Mesendoderm (in vitro differentiated cells): ENCODE measurements around the gene GLRX5.

ENCODE experiments used
- DNase-seq: peaks from one replicate; pipeline ENCODE4 v3.0.0; 2013
- H2AK5ac ChIP-seq: 2 replicates; pipeline ENCODE4 v1.6.1; 2013; ENCODE audit warnings: low read length, inconsistent platforms
- H2BK120ac ChIP-seq: 2 replicates; pipeline ENCODE4 v1.6.1; 2013; ENCODE audit warnings: low read depth, mild to moderate bottlenecking, low read length, moderate library complexity, mixed read lengths
- H2BK15ac ChIP-seq: replicated peaks from 2 replicates; pipeline ENCODE4 v1.6.1; 2013; ENCODE audit warnings: low read depth, mild to moderate bottlenecking, moderate library complexity
- H2BK5ac ChIP-seq: 2 replicates; pipeline ENCODE4 v1.6.1; 2013; ENCODE audit warnings: low read length, inconsistent platforms
- H3K18ac ChIP-seq: 2 replicates; pipeline ENCODE4 v1.6.1; 2013; ENCODE audit warnings: mild to moderate bottlenecking, low read length, mixed read lengths
- H3K23ac ChIP-seq: one replicate; pipeline ENCODE4 v1.6.1; 2013; ENCODE audit warnings: low read length
- H3K27ac ChIP-seq: 2 replicates; pipeline ENCODE4 v1.5.1; 2013; ENCODE audit warnings: low read depth, mild to moderate bottlenecking, inconsistent platforms, low read length, moderate library complexity
- H3K27me3 ChIP-seq: 2 replicates; pipeline ENCODE4 v1.6.1; 2013; ENCODE audit warnings: low read length, control low read depth, mild to moderate bottlenecking, inconsistent platforms; ENCODE audit not compliant: insufficient read depth, poor library complexity
- H3K36me3 ChIP-seq: 2 replicates; pipeline ENCODE4 v1.6.1; 2013; ENCODE audit warnings: low read length, inconsistent platforms; ENCODE audit not compliant: control insufficient read depth, insufficient read depth
- H3K4ac ChIP-seq: one replicate; pipeline ENCODE4 v1.6.1; 2013; ENCODE audit warnings: low read depth, mild to moderate bottlenecking, low read length, moderate library complexity
- H3K4me1 ChIP-seq: 2 replicates; pipeline ENCODE4 v1.6.1; 2013; ENCODE audit warnings: low read depth, low read length, inconsistent platforms; ENCODE audit not compliant: control insufficient read depth
- H3K4me2 ChIP-seq: 2 replicates; pipeline ENCODE4 v1.6.1; 2013; ENCODE audit warnings: low read length
- H3K4me3 ChIP-seq: 2 replicates; pipeline ENCODE4 v1.5.1; 2013; ENCODE audit warnings: mild to moderate bottlenecking, low read length
- H3K56ac ChIP-seq: one replicate; pipeline ENCODE4 v1.6.1; 2013; ENCODE audit warnings: low read length
- H3K79me1 ChIP-seq: 2 replicates; pipeline ENCODE4 v1.6.1; 2013; ENCODE audit warnings: low read length, inconsistent platforms
- H3K79me2 ChIP-seq: 2 replicates; pipeline ENCODE4 v1.6.1; 2013; ENCODE audit warnings: mild to moderate bottlenecking, low read length; ENCODE audit not compliant: control insufficient read depth, insufficient read depth
- H3K9ac ChIP-seq: 2 replicates; pipeline ENCODE4 v1.6.1; 2013; ENCODE audit warnings: low read length, inconsistent platforms
- H4K5ac ChIP-seq: one replicate; pipeline ENCODE4 v1.6.1; 2013; ENCODE audit warnings: low read length
- H4K8ac ChIP-seq: one replicate; pipeline ENCODE4 v1.6.1; 2013; ENCODE audit warnings: low read depth, mild to moderate bottlenecking, control low read depth, low read length, moderate library complexity
- WGBS: extraction: QIAGEN DNeasy Blood & Tissue Kit; methylation state at CpG from one replicate; pipeline ENCODE4 v1.1.7; 2013; ENCODE audit warnings: low lambda C conversion rate, missing lambda C conversion rate; ENCODE audit not compliant: insufficient coverage; ENCODE audit errors: extremely low coverage; 5-methylcytosine and 5-hydroxymethylcytosine counted together

The GLRX5 gene

GRCh38 chr14:95497561-95498011, 37.3 kb upstream of the GLRX5 start:
- Histone ChIP-seq H3K4ac (no peak overlapping the region), H2BK120ac (no peak overlapping the region), H3K4me3 (no peak overlapping the region), H3K36me3 (no peaks in the 10 kb centered on the region), H3K27ac (no peak overlapping the region), H2AK5ac (no peak overlapping the region), H4K8ac (no peak overlapping the region), H3K4me2 (no peak overlapping the region), H2BK5ac (no peak overlapping the region), H3K27me3 (no peaks in the 10 kb centered on the region), H3K18ac (no peak overlapping the region), H4K5ac (no peak overlapping the region), H3K9ac (no peak overlapping the region), H3K79me1 (no peaks in the 10 kb centered on the region), H3K23ac (no peak overlapping the region), H3K4me1 (peaks cover 9% of the 10 kb centered on the region), H2BK15ac (no peak overlapping the region), H3K56ac (no peak overlapping the region), H3K79me2 (no peaks in the 10 kb centered on the region)
- WGBS = no CpG with 5 or more reads among the region's 9 CpGs
- DNase-seq = no peak

DNA sequence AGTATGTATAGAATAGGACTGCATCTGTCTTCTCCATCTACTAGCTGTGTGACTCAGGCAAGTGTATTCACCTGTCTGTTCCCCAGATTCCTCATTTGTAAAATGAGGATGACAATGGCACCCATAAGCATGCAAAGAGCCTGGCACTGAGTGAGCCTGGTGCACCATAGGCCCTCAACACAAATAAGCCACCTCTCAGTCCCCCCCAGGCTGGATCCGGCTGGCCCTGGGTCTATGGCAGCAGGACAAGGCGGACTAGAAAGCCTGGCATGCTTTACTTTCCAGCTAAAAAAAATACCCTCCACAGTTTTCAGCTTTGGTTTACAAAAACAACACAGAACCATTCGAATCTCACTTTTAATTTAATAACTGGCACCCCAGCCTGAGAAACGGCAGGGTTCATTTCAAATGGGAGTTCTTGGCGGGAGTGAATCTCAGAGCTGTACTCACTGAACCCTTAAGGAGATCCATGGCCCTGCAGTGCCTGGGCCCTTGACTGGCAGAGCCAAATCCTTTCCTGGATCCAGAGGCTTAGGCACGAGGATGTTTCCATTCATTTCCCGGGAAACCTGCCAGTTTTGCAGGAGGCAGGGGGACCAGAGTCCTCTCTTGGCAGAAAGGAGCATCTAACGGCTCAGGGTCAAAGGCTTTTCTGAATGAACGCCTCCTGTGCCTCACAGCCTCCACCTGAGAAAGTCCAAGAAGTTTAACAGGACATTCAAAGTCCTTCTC, 36.1 kb upstream of the GLRX5 start:
- peaks cover 9% of the 10 kb centered on the region for H3K4me1 ChIP-seq
- no peaks in the 10 kb centered on the region for H3K79me2 ChIP-seq
- no peak overlapping the region for H3K4ac ChIP-seq

DNA sequence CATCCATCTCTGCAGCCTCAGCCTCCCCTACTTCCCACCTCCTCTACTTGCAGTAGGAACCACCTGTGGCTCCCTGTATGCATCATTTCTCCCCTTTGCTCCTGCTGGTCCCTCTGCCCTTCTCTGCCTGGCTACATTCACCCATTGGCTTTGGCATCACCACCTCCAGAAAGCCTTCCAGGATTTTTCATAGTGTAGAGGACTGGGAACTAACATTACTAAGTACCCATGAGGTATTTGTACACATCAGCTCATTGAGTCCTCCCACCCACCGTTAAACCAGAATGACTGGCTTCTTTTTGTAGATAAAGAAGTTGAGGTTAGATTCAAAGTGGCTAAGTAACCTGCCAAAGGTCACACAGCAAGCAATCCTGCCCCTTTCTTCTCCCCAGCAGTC, 35.5 kb upstream of the GLRX5 start:
- Histone ChIP-seq H3K27me3 (no peaks in the 10 kb centered on the region), H3K27ac (no peak overlapping the region), H3K18ac (no peak overlapping the region), H3K36me3 (no peaks in the 10 kb centered on the region), H3K23ac (no peak overlapping the region), H4K8ac (no peak overlapping the region), H3K4me2 (no peak overlapping the region), H3K79me2 (no peaks in the 10 kb centered on the region), H3K79me1 (no peaks in the 10 kb centered on the region), H3K9ac (no peak overlapping the region), H4K5ac (no peak overlapping the region), H2BK120ac (no peak overlapping the region), H2BK5ac (no peak overlapping the region), H3K4me3 (no peak overlapping the region), H3K56ac (no peak overlapping the region), H3K4me1 (peaks cover 9% of the 10 kb centered on the region), H3K4ac (no peak overlapping the region), H2BK15ac (no peak overlapping the region), H2AK5ac (no peak overlapping the region)
- WGBS = no CpG with 5 or more reads among the region's 1 CpG
- DNase-seq = no peak

More for the DNA sequence above, 36.1 kb upstream of the GLRX5 start:
- no CpG with 5 or more reads among the region's 9 CpGs for WGBS
- H3K36me3 ChIP-seq = no peaks in the 10 kb centered on the region
- no peak overlapping the region for H4K8ac ChIP-seq
- no peak overlapping the region for H3K18ac ChIP-seq
- H3K56ac ChIP-seq = no peak overlapping the region
- no peaks in the 10 kb centered on the region for H3K79me1 ChIP-seq
- H2BK15ac ChIP-seq = no peak overlapping the region
- no peak overlapping the region for H3K4me3 ChIP-seq
- no peak overlapping the region for H3K23ac ChIP-seq
- no peak overlapping the region for H2BK120ac ChIP-seq
- H2BK5ac ChIP-seq = no peak overlapping the region
- H3K4me2 ChIP-seq = no peak overlapping the region
- no peak overlapping the region for H3K27ac ChIP-seq
- no peak overlapping the region for H3K9ac ChIP-seq
- DNase-seq = no peak
- no peak overlapping the region for H2AK5ac ChIP-seq
- no peak overlapping the region for H4K5ac ChIP-seq
- no peaks in the 10 kb centered on the region for H3K27me3 ChIP-seq

GRCh38 chr14:95500201-95500681, 34.6 kb upstream of the GLRX5 start:
- Histone ChIP-seq H3K79me1 (no peaks in the 10 kb centered on the region), H4K5ac (no peak overlapping the region), H3K56ac (no peak overlapping the region), H3K23ac (no peak overlapping the region), H3K79me2 (no peaks in the 10 kb centered on the region), H3K4me2 (no peak overlapping the region), H3K18ac (no peak overlapping the region), H3K27me3 (no peaks in the 10 kb centered on the region), H3K4me3 (no peak overlapping the region), H3K9ac (no peak overlapping the region), H4K8ac (no peak overlapping the region), H3K4me1 (peaks cover 9% of the 10 kb centered on the region), H3K4ac (no peak overlapping the region), H2AK5ac (no peak overlapping the region), H3K27ac (no peak overlapping the region), H2BK5ac (no peak overlapping the region), H3K36me3 (no peaks in the 10 kb centered on the region), H2BK120ac (no peak overlapping the region), H2BK15ac (no peak overlapping the region)
- DNase-seq = no peak
- WGBS = no CpG with 5 or more reads among the region's 14 CpGs

GRCh38 chr14:95500772-95501401, 34.0 kb upstream of the GLRX5 start:
- no peak overlapping the region for H3K23ac ChIP-seq
- no peak overlapping the region for H2BK15ac ChIP-seq
- peaks cover 9% of the 10 kb centered on the region for H3K4me1 ChIP-seq
- WGBS = no CpG with 5 or more reads among the region's 14 CpGs
- no peak overlapping the region for H4K5ac ChIP-seq
- H3K56ac ChIP-seq = no peak overlapping the region
- no peak overlapping the region for H4K8ac ChIP-seq
- H2BK5ac ChIP-seq = no peak overlapping the region
- H3K4ac ChIP-seq = no peak overlapping the region
- no peak overlapping the region for H2AK5ac ChIP-seq
- no peak for DNase-seq
- H3K18ac ChIP-seq = no peak overlapping the region
- H3K4me3 ChIP-seq = no peak overlapping the region
- no peak overlapping the region for H3K4me2 ChIP-seq
- no peaks in the 10 kb centered on the region for H3K36me3 ChIP-seq
- no peaks in the 10 kb centered on the region for H3K27me3 ChIP-seq
- H3K79me1 ChIP-seq = no peaks in the 10 kb centered on the region
- H3K79me2 ChIP-seq = no peaks in the 10 kb centered on the region
- H3K9ac ChIP-seq = no peak overlapping the region
- H3K27ac ChIP-seq = no peak overlapping the region
- no peak overlapping the region for H2BK120ac ChIP-seq
